ENCODE results near the gene SERHL2.
"Not testable (repeated sequence)": the region's sequence is repeated elsewhere in the genome, so short reads cannot be mapped to it uniquely, and the experiment has no call there.

Gene SERHL2

DNA sequence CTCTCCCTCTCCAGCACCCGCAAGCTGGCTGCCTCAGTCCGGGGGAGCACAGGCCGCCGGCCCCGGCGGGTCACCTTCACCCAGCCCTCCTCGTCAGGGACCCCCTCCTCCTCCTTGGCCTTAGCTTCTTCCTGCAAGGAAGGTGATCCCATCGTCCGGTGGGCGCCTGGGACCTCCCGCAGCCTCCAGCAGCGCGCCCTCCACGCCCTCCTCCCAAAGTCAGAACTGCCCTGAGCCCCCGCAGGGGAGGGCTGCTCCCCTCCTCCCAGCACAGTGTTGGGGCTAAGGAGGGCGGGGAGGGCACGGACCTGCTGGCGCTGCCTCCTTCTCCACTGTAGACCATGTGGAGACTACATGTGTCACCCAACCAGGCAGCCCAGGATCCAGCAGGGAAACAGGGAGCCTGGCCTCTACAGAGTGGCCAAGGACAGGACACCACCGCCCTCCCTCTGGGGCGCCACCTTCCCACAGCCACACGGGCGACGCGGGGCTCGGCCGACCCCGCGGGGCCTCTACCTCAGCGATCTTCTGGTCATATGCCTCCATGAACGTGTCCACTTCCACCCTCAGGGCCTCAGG is 22.3 kb downstream of the SERHL2 start:
- not testable (repeated sequence) for DNase-seq

DNA sequence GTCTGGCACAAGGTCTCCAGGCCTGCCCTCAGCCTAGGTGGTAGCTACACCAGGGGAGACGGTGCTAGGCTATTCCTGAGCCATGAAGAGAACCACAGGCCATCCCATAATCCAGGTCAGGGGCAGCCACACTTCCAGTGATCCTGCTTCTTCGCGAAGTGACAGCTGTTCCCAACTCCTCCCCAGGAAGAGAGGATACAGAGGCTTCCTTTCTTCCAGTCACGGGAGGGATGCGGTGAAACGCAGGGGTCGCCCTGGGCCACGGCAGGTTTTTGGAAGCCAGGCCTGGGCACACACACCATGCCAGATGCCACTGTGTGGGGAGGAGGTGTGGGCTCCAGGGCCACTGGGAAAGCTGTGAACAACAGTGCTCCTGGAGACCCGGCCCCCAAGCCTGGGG is 23.4 kb downstream of the SERHL2 start:
- not testable (repeated sequence) for DNase-seq

DNA sequence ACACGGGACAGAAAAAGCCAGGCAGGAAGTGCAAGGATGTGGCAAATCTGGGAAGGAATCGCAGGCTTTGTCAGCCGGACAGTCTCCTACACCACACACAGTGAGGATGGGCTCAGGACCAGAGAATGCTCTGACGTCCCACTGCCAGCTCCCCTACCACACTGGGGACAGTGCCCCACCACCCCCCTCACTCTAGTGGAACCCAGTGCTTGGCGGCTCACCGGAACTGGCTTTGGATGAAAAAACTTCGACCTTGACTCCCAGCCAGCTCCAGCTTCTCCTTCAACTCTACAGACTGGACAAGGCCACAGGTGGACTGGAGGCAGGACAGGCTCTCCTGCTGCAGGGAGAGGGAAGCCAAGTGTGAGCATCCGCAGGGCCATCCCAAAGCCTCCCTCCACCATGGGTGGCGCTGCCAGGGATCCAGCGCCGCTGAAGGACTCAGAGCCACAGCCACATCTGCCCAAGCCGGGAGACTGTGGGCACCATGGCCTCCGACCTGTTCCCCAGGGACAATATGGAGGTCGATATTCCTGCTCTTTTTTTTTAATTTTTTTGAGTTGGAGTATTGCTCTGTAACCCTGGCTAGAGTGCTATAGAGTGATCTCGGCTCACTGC is 24.0 kb downstream of the SERHL2 start:
- no peak for DNase-seq

DNA sequence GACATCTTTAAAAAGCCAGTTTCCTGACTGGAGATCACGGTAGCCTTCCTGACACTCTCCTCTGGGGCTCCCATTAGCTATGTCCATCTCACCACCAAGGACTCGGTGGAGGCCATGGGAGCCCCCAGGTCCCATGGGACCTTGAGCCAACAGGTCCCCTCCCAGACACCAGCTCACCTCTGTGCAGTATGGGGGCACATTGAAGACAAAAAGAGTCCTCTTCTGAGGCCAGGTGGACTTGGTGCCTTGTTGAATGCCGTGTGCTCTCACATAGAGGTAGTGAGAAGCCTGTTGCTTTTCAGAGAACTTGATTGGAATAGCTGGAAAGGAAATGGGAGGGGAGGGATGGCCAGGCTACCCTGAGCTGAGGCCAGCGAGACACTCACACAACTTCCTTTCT is 26.3 kb downstream of the SERHL2 start:
- not testable (repeated sequence) for DNase-seq

DNA sequence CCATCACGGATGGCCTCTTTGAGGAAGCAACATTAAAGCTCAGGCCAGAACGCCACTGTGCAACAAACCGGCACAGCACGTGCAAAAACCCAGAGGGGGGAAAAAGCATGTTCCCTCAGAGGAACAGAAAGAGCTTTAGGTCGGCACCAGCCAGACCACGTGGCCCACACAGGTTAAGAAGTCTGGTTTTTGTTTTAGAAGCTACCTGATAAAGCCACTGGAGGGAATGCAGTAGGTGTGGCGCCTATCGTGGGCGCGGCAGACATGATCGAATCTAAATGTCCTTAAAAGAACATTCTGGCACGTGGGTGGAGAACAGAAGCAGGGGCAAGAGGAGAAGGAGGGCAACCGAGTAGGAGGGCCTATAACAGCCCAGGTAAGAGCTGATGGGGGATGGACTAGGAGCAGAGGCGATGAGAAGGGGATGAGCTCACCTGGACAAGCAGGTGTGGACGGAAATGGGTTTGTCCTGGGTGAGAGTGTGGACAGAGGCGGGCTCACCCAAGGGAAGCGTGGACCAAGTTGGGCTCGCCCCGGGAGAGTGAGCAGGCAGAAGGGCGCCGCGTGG is 27.5 kb downstream of the SERHL2 start:
- not testable (repeated sequence) for DNase-seq

DNA sequence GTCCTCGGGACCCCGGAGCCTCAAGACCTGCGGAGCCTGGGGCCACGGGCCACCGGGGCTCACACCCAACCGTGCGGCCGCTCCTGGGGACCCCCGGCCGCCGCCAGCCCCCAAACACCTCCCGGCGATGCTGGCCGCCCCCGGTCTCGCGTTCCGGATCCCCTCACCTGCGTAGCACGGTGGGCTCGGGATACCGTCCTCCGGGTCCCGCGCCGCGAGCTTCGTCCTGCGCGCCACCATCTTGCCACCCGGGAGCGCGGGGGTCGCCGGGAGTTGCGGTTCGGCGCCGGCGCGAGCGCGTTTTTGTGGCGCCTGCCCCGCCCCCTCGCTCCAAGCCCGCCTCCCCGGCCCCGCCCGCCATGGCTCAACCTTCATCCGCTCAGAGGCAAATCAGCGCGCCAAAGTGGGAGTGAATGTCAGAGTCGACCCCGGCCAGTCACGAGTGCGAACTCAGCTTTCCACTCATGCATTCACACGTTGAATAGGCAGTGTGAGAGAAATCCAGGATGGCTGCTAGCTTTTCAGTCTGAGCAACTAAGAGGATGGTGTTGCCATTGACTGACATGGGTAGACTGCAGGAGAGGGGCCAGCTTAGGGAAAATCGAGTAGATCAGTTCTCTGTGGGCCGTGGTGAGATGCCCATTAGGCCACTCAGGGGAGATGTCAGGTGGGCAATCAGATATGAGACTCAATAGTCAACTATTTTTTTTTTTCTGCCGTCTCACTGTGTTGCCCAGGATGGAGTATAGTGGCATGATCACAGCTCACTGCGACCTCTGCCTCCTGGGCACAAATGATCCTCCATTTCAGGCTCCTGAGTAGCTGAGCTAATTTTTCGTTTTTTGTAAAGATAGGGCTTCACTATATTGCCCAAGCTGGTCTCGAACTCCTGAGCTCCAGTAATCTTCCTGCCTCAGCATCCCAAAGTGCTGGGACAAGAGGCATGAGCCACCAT is 28.3 kb downstream of the SERHL2 start:
- DNase-seq, result peak; percentile 52

DNA sequence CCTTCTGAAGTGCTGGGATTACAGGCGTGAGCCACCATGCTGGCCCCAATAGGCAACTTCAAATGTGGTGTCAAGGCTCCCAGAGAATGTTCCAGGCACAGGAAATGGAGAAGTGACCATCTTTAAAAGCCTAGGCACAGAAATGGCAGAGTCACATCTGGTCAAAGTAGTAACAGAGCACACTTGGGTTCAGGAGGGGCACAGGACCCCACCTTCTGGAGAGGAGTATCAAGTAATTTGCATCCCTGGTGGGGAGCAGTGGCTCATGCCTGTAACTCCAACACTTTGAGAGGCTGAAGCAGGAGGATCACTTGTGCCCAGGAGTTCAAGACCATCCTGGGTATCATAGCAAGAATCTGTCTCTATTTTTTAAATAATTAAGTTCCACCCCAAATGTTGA is 29.2 kb downstream of the SERHL2 start:
- DNase-seq, result no peak

DNA sequence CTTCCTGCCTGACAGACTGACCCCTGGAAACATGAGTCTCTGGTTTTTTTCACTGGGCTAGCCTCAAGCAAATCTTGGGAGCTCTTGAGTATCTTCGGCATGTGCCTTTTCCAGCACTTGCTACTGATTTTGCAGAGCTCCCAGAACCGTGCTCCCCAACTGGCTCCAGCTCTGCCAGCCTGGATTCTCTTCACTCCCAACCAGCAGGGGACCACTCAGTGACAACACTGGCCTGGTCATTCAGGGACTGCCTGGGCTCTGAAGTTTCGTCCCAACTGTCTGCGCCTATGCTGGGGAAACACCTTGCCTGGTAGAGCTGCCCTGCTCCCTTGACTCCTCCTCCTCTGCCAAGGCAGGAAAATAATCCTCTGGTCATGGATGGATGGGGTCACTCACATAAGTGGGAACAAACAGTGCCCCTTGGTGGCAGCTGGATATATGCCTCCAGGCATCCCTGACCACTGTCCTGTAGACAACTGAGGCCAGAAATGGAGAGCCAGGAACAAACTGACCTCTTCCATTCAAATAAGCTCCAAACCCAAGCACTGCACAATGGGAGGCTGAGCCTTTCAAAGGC is 30.7 kb downstream of the SERHL2 start:
- DNase-seq, result no peak

DNA sequence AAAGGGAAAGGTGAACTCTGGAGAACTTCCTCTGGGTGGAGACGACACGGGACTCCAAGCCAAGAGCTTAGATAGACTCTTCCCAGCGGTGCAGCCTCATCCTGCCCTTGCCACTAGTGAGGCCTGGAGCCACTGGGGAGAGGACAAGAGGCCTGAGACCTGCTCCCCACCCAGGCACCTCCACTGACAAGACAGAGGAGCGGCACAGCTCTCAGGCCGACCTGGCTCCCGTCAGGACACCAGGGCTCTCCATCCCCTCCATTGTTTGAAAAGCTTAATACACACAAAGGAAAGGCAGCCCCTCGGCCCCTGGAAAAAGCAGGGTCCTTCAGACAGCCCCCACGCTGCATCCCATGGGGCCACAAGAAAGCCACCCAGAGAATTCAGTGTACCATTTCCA is 31.3 kb downstream of the SERHL2 start:
- DNase-seq, result no peak

DNA sequence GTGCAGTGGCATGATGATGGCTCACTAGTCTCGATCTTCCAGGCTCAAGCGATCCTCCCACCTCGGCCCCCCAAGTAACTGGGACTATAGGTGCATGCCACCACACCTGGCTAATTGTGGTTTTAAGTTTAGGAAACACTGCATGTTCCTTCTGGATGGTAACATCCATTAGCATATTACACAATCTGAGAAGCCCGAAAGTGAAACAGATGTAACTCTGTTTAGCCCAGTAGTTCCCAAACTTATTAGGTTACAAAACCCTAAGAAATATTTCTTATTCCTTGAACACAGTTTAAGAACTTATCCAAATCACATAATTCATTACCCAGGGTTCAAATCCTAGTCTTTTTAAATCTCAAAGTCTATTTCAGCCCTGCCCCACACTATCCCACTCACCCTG is 32.6 kb downstream of the SERHL2 start:
- DNase-seq, result no peak

DNA sequence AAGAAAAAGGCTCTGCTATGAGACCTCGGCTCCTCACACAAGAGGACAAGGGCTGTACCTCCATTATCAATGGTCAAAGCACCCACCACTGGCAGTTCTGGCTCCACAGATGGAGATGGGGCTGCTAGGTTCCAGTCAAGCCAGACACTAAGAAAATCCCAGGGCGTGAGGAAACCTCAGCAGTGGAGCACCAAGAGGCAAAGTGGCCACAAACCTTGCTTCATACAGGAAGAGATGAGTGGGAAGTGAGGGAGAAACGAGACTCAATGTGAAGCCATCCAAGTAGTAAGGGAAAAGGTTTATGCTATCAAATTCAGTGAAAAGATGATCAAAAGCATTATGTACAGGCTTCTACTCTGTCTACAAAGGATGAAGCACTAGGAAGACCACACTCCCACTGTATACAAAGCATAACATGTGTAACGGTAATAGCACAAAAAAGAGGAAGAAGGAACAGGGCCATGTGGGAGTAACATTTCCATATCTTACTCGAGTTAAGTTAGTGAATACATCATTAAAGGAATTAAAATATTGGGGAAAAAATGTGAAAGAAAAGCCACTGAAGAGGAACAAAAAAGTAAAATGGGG is 33.9 kb downstream of the SERHL2 start:
- DNase-seq, result no peak

DNA sequence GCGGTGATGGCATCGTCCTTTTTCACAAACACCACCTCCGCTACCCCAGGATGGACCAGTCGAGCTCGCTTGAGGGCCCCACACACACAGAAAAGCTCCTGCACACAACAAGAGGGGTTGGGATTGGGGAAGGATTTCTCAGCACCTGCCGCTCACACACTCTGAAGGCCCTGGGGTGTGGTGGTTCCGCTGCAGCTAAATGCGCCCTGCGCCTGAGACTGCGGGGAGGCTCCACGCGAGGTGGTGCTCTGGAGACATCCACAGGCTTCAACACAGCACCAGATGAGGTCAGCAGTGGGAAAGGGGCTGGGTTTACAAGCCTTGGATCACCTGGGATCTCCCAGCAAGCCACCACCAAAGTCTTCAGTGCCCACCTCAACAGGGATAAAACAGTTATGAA is 38.2 kb downstream of the SERHL2 start:
- DNase-seq, result no peak

DNA sequence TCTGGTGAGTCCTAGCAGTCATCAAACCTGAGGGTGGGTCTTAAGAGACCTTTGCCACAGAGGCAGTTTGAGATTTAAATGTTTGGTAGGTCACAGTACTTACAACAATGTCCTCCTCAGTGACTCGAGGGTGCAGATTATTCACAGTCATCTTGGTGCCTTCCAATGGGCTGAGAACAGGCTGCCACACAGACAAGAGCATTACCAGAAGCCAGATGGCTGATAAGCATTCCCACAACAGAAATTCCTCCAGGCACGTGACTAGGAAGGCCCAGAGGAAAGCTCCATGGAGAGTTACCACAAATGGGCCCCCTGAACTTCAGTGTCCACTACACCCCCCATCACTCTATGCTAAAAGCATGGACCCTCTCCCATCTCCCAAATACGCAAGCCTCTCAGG is 41.7 kb downstream of the SERHL2 start:
- no peak for DNase-seq

DNA sequence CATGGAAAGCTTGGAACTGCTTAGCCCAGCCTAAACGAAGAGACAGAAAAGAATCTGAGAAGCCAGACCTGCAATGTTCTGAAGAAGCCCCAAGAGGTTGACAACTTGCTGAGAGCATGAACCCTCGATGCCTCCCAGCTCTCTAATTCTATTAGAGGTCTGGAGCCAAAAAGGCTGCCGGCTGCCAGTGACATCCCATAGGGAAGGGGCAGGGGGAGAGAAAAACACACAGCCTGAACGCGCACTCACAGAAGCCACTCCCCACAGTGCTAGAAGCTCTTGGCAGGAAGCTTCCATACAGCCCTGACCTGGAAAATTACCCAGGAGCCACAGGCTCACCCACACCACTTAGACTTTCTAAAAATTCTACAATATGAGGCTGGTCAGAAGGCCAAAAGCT is 42.6 kb downstream of the SERHL2 start:
- no peak for DNase-seq

DNA sequence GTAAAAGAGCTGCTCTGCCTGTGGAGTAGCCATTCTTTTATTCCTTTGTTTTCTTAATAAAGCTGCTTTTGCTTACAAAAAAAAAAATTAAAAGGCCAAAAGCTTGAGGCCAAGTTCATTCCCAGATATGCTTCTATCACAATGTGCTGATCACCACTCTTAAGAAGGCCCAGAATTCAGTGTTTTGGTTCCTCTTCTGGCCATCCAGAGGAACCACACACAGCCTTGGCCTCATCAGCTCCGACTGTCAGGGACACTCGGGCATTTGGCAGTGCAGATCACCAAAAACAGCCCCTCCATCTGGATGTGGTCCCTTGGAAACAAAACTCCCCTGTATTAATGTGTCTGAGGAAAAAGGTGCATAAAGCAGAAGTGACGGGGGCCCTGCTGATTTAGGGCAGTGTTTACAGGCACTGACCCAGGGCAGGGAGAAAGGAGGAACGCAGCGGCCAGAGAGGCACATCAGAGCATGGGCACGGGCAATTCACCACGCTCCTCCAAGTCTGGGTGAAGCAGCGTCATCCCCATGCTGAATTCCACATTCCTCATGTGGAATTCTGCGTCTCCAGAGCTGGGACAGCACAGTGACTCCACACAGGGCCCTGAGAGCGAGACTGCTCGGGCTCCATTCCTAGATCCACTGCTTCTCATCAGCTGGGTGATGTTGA is 43.2 kb downstream of the SERHL2 start:
- DNase-seq, result no peak

DNA sequence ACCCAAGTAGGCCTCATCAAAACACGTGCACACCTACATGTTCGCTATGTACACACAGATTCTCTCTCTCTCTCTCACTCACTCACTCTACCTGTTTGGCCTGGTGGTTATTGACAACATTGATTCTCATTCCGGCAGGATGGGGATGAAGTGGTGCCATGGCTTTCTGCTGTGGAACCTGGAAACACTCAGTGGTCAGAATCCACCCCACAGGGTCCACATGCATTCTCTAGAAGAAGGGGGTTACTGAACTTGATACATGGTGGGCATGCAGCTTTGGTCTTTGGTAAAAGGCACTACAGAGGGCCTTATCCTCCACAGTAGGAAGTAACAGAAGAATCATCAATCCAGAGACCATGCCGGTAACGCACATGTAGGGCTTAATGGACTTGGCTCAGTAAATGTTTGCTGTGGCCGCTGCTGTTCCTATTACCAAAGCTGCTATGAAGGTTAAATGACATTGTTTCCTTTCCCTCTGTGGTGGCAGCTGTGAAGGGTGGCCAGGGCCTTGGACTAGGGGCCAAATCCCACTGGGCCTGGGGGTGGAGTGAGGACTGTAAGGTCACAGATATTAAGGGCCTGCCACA is 48.2 kb downstream of the SERHL2 start:
- no peak for DNase-seq

DNA sequence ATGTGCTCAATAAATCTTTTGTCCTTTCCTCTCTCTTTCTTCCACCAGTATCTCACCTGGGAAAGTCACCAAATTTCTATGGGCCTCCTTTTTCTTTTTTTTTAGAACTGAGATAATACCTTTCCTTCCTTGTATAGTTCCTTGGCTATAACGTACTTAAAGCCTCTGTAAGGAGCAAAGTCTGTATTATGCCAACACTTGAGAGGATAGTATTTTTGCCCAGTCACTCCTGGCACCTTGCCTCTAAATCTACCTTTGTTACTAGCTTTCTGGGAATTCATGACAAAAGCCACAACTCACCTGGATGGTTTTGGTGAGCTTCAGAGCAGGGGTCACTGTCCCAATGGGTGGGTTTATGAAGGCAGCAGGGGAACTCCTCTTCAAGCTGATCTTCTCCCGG is 48.7 kb downstream of the SERHL2 start:
- no peak for DNase-seq

DNA sequence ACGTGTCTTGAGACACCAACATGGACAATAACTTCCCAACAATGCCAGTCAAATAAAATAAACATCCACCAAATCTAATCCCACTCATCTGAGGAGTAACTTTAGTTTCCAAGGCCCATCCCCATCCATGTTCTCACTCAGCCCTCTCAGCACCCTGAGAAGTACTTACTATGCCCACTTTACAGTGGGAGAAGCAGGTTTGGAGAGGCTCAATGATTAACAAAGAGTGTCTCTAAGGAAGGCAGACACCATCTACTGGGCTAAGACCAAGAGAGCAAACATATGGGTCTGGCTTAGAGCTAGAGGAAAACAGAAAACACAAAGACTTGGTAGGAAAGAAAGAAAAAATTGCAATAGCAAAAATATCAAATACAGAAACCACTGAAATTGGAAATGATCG is 49.7 kb downstream of the SERHL2 start:
- no peak for DNase-seq

DNA sequence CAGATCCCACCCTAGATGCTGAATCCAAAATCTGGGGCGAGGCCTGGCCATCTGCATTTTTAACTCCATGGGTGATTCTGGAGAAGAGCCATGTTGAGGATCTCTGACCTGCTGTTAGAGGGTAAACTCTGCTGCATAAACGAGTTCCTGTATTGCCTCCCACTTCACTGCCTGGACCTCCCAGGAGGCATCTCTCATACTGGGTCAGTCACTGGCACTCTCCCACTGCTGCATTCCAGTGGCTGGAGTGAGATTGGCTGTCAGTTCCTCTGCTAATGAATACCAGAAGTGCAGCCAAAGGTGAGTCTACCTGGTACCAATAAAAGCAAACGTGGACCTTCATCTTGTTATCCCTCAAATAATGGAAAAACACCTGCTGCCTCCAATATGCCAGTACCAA is 50.6 kb downstream of the SERHL2 start:
- peak; percentile 76 for DNase-seq

DNA sequence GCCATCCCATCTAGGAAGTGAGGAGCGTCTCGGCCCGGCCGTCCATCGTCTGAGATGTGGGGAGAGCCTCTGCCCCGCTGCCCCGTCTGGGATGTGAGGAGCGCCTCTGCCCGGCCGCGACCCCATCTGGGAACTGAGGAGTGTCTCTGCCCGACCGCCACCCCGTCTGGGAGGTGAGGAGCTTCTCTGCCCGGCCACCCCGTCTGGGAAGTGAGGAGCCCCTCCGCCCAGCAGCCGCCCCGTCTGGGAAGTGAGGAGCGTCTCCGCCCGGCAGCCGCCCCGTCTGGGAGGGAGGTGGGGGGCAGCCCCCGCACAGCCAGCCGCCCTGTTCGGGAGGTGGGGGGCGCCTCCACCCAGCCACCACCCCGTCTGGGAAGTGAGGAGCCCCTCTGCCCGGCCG is 53.9 kb downstream of the SERHL2 start:
- DNase-seq, result not testable (repeated sequence)

DNA sequence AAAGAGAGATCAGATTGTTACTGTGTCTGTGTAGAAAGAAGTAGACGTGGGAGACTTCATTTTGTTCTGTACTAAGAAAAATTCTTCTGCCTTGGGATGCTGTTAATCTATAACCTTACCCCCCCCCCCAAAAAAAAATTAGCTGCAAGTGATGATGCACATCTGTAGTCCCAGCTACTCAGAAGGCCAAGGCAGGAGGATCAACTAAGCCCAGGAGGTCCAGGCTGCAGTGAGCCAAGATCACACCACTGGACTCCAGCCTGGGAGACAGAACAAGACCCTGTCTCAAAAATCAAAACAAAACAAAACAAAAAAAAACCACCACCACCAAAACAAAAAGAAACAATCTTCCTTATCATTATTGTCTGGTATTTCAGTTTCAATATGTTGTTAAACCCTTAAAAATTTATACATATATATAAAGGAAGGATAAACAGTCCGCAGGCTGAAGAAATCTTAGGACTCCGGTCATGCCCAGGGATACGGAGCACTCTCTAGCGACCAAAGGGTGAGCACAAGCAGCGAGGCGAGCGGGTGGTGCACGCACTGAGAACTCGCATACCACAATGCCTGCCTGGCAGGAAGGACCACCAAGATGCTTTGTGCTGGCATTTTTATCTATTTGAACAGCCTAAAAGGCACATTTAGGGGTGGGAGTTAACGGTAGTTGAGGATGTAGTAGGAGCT is 54.5 kb downstream of the SERHL2 start:
- no peak for DNase-seq
